GM19397 (cell line): Measurements from ENCODE around the gene PRKCD.

Experiments used
- ATAC-seq: cut with Tn5 transposase; IDR thresholded peaks from one replicate; pipeline ENCODE4 v1.9.1; 2021; ENCODE audit warnings: mild to moderate bottlenecking, moderate library complexity; ENCODE audit not compliant: unreplicated experiment

Gene PRKCD

GRCh38 chr3:53188720-53189119 lies 27.7 kb downstream of the PRKCD start:
- ATAC-seq = no peak

- no peak for ATAC-seq
Measured at GRCh38 chr3:53189276-53189675, 28.3 kb downstream of the PRKCD start.

GRCh38 chr3:53190659-53191058 lies 29.6 kb downstream of the PRKCD start:
- ATAC-seq = no peak

- no peak for ATAC-seq
Measured at GRCh38 chr3:53191836-53192480, 30.9 kb downstream of the PRKCD start.

- peak; percentile 52 for ATAC-seq
Measured at GRCh38 chr3:53192608-53193007, 31.6 kb downstream of the PRKCD start.

- ATAC-seq = no peak
Measured at GRCh38 chr3:53193466-53194209, 32.6 kb downstream of the PRKCD start.

- ATAC-seq = no peak
Measured at GRCh38 chr3:53194210-53195065, 33.4 kb downstream of the PRKCD start.

- ATAC-seq = no peak
Measured at GRCh38 chr3:53195066-53195450, 34.0 kb downstream of the PRKCD start.

- ATAC-seq = no peak
Measured at GRCh38 chr3:53195602-53196574, 34.9 kb downstream of the PRKCD start.

GRCh38 chr3:53196575-53197407 lies 35.8 kb downstream of the PRKCD start:
- ATAC-seq = no peak

GRCh38 chr3:53198256-53198977 lies 37.4 kb downstream of the PRKCD start:
- ATAC-seq = no peak

GRCh38 chr3:53198996-53199395 lies 38.0 kb downstream of the PRKCD start:
- ATAC-seq = no peak

- ATAC-seq = no peak
Measured at GRCh38 chr3:53199834-53200233, 38.8 kb downstream of the PRKCD start.

GRCh38 chr3:53200501-53201498 lies 39.8 kb downstream of the PRKCD start:
- ATAC-seq = no peak

GRCh38 chr3:53202331-53203015 lies 41.5 kb downstream of the PRKCD start:
- no peak for ATAC-seq

- no peak for ATAC-seq
Measured at GRCh38 chr3:53211706-53212702, 51.0 kb downstream of the PRKCD start.
